ENCODE data around the gene LRRC25.
"Not testable (repeated sequence)": the region's sequence is repeated elsewhere in the genome, so short reads cannot be mapped to it uniquely, and the experiment has no call there.

Gene LRRC25

GRCh38 chr19:18388960-18389725 lies 8.3 kb downstream of the LRRC25 start:
- H3K27ac Mint-ChIP-seq: no peak overlapping the region
- H3K9me3 Mint-ChIP-seq: no peaks in the 10 kb centered on the region
- peaks cover 10% of the 10 kb centered on the region for H3K4me1 Mint-ChIP-seq (ENCODE audit: low read depth)
- no peaks in the 10 kb centered on the region for H3K36me3 Mint-ChIP-seq (ENCODE audit: low read depth)
- no peak overlapping the region for H3K4me3 Mint-ChIP-seq
- no peak for DNase-seq
- H3K27me3 Mint-ChIP-seq: peaks cover 75% of the 10 kb centered on the region

- no peaks in the 10 kb centered on the region for H3K9me3 Mint-ChIP-seq
Observed at GRCh38 chr19:18388100-18388959, 9.1 kb downstream of the LRRC25 start.

GRCh38 chr19:18386543-18387271 lies 10.7 kb downstream of the LRRC25 start:
- H3K9me3 Mint-ChIP-seq: no peaks in the 10 kb centered on the region
- H3K4me1 Mint-ChIP-seq (ENCODE audit: low read depth): peaks cover 10% of the 10 kb centered on the region
- no peak overlapping the region for H3K4me3 Mint-ChIP-seq
- H3K36me3 Mint-ChIP-seq (ENCODE audit: low read depth): no peaks in the 10 kb centered on the region
- no peak overlapping the region for H3K27ac Mint-ChIP-seq
- peaks cover 72% of the 10 kb centered on the region for H3K27me3 Mint-ChIP-seq
- no peak for DNase-seq

More at GRCh38 chr19:18388100-18388959, 9.1 kb downstream of the LRRC25 start:
- Mint-ChIP-seq H3K27me3 (peaks cover 72% of the 10 kb centered on the region), H3K4me1 (ENCODE audit: low read depth) (peaks cover 10% of the 10 kb centered on the region), H3K4me3 (peak overlapping the region; percentile 72), H3K27ac (peak overlapping the region; percentile 33), H3K36me3 (ENCODE audit: low read depth) (no peaks in the 10 kb centered on the region)
- peak; percentile 91 for DNase-seq

GRCh38 chr19:18385675-18386542 lies 11.5 kb downstream of the LRRC25 start, which contains the start of gene GDF15:
Gene GDF15 (plus strand): TSS chr19:18386158. CDS start chr19:18386190, 32 bp downstream.
- H3K27me3 Mint-ChIP-seq: peaks cover 72% of the 10 kb centered on the region
- H3K9me3 Mint-ChIP-seq: no peaks in the 10 kb centered on the region
- H3K36me3 Mint-ChIP-seq (ENCODE audit: low read depth): no peaks in the 10 kb centered on the region
- H3K4me1 Mint-ChIP-seq (ENCODE audit: low read depth): peaks cover 10% of the 10 kb centered on the region
- no peak within 1 kb of the TSS for H3K4me3 Mint-ChIP-seq
- no peak within 1 kb of the TSS for H3K27ac Mint-ChIP-seq
- peak; percentile 48 for DNase-seq

- DNase-seq: no peak
- Mint-ChIP-seq H3K27me3 (peaks cover 71% of the 10 kb centered on the region), H3K36me3 (ENCODE audit: low read depth) (no peaks in the 10 kb centered on the region), H3K4me3 (no peak overlapping the region), H3K4me1 (ENCODE audit: low read depth) (peaks cover 10% of the 10 kb centered on the region), H3K27ac (no peak overlapping the region), H3K9me3 (no peaks in the 10 kb centered on the region)
Observed at GRCh38 chr19:18385359-18385674, 12.1 kb downstream of the LRRC25 start.

- no peaks in the 10 kb centered on the region for H3K9me3 Mint-ChIP-seq
- H3K36me3 Mint-ChIP-seq (ENCODE audit: low read depth): no peaks in the 10 kb centered on the region
- no peak overlapping the region for H3K27ac Mint-ChIP-seq
- DNase-seq: no peak
- no peak overlapping the region for H3K4me3 Mint-ChIP-seq
- H3K4me1 Mint-ChIP-seq (ENCODE audit: low read depth): peaks cover 10% of the 10 kb centered on the region
- H3K27me3 Mint-ChIP-seq: peaks cover 66% of the 10 kb centered on the region
Observed at GRCh38 chr19:18384775-18385174, 12.6 kb downstream of the LRRC25 start.

- peaks cover 56% of the 10 kb centered on the region for H3K27me3 Mint-ChIP-seq
- H3K4me3 Mint-ChIP-seq, H3K27ac Mint-ChIP-seq: not testable (repeated sequence)
Observed at GRCh38 chr19:18383622-18384021, 13.8 kb downstream of the LRRC25 start.

GRCh38 chr19:18380843-18381242 lies 16.6 kb downstream of the LRRC25 start:
- no peak for DNase-seq
- peaks cover 28% of the 10 kb centered on the region for H3K27me3 Mint-ChIP-seq
- H3K9me3 Mint-ChIP-seq: no peaks in the 10 kb centered on the region
- H3K4me1 Mint-ChIP-seq (ENCODE audit: low read depth): no peaks in the 10 kb centered on the region
- H3K27ac Mint-ChIP-seq: no peak overlapping the region
- H3K36me3 Mint-ChIP-seq (ENCODE audit: low read depth): no peaks in the 10 kb centered on the region
- no peak overlapping the region for H3K4me3 Mint-ChIP-seq

More at GRCh38 chr19:18383622-18384021, 13.8 kb downstream of the LRRC25 start:
- H3K36me3 Mint-ChIP-seq (ENCODE audit: low read depth); H3K4me1 Mint-ChIP-seq (ENCODE audit: low read depth); H3K9me3 Mint-ChIP-seq; DNase-seq: not testable (repeated sequence)

- Mint-ChIP-seq H3K27ac (no peak overlapping the region), H3K36me3 (ENCODE audit: low read depth) (no peaks in the 10 kb centered on the region), H3K4me1 (ENCODE audit: low read depth) (no peaks in the 10 kb centered on the region), H3K4me3 (no peak overlapping the region), H3K9me3 (no peaks in the 10 kb centered on the region), H3K27me3 (peaks cover 21% of the 10 kb centered on the region)
- no peak for DNase-seq
Observed at GRCh38 chr19:18379803-18380747, 17.3 kb downstream of the LRRC25 start.

GRCh38 chr19:18377026-18377425 lies 20.4 kb downstream of the LRRC25 start:
- H3K4me3 Mint-ChIP-seq: no peak overlapping the region
- no peaks in the 10 kb centered on the region for H3K36me3 Mint-ChIP-seq (ENCODE audit: low read depth)
- H3K27me3 Mint-ChIP-seq: peaks cover 3% of the 10 kb centered on the region
- DNase-seq: no peak
- H3K9me3 Mint-ChIP-seq: no peaks in the 10 kb centered on the region
- no peak overlapping the region for H3K27ac Mint-ChIP-seq
- peaks cover 13% of the 10 kb centered on the region for H3K4me1 Mint-ChIP-seq (ENCODE audit: low read depth)

- no peaks in the 10 kb centered on the region for H3K9me3 Mint-ChIP-seq
- peak; percentile 58 for DNase-seq
- H3K36me3 Mint-ChIP-seq (ENCODE audit: low read depth): no peaks in the 10 kb centered on the region
- H3K4me1 Mint-ChIP-seq (ENCODE audit: low read depth): peaks cover 13% of the 10 kb centered on the region
- H3K27me3 Mint-ChIP-seq: no peaks in the 10 kb centered on the region
- H3K4me3 Mint-ChIP-seq: no peak overlapping the region
- peak overlapping the region; percentile 58 for H3K27ac Mint-ChIP-seq
Observed at GRCh38 chr19:18373892-18374629, 23.4 kb downstream of the LRRC25 start.

- no peaks in the 10 kb centered on the region for H3K9me3 Mint-ChIP-seq
- no peaks in the 10 kb centered on the region for H3K36me3 Mint-ChIP-seq (ENCODE audit: low read depth)
- no peak overlapping the region for H3K4me3 Mint-ChIP-seq
- H3K27ac Mint-ChIP-seq: peak overlapping the region; percentile 58
- DNase-seq: no peak
- no peaks in the 10 kb centered on the region for H3K27me3 Mint-ChIP-seq
- H3K4me1 Mint-ChIP-seq (ENCODE audit: low read depth): peaks cover 13% of the 10 kb centered on the region
Observed at GRCh38 chr19:18373407-18373891, 24.0 kb downstream of the LRRC25 start.

All from activated T-cell treated with anti-CD3 and anti-CD28 coated beads, Interleukin-2, amount 50 U/mL, for 24 hours (primary cell).